IMR-90 (cell line): ENCODE measurements around the gene MB. TPM values are rescaled to one million over a fixed set of nuclear protein-coding genes. Genes with fewer than 3 reads are reported as not detected.

Experiments used
- ATAC-seq: fragments of 200-7000 bp; cut with Tn5 transposase; 2 replicates; pipeline ENCODE4 v1.9.1; 2020; ENCODE audit warnings: low read depth, mild to moderate bottlenecking, moderate library complexity
- BruUV-seq: library from RNA; stranded (reverse); fragments of 400-500 nt; replicated peaks from 2 replicates; lab custom pipeline; 2021; lab: Mats Ljungman, UMichigan
- CTCF ChIA-PET: fragments of 300-600 bp; formaldehyde crosslinking; extraction: SDS; loops from one replicate; lab custom pipeline; 2021; ENCODE audit warnings: antibody characterized with exemption; lab: Yijun Ruan, JAX
- POLR2A ChIA-PET: fragments of 300-600 bp; sonication (Branson Sonifier 250); formaldehyde crosslinking; loops from one replicate; lab custom pipeline; 2022; ENCODE audit warnings: antibody characterized with exemption; ENCODE audit not compliant: unreplicated experiment; lab: Charles Lee
- DNase-seq: peaks from one replicate; pipeline ENCODE4 v3.0.0; 2013
- H2AFZ ChIP-seq: replicated peaks from 2 replicates; pipeline ENCODE3; 2013; ENCODE audit warnings: low read length, mild to moderate bottlenecking; ENCODE audit not compliant: poor library complexity
- H2AK5ac ChIP-seq: 2 replicates; pipeline ENCODE4 v1.6.1; 2013; ENCODE audit warnings: low read depth, low read length, inconsistent platforms
- H2AK9ac ChIP-seq: replicated peaks from 2 replicates; pipeline ENCODE3; 2013; ENCODE audit warnings: mild to moderate bottlenecking, low read depth, low read length, moderate library complexity; ENCODE audit not compliant: poor library complexity
- H2BK120ac ChIP-seq: 2 replicates; pipeline ENCODE4 v1.6.1; 2013; ENCODE audit warnings: low read depth, low read length, inconsistent platforms
- H2BK15ac ChIP-seq: 3 replicates; pipeline ENCODE4 v1.6.1; 2013; ENCODE audit warnings: low read depth, low read length, inconsistent platforms
- H2BK20ac ChIP-seq: 2 replicates; pipeline ENCODE4 v1.6.1; 2013; ENCODE audit warnings: low read depth, mild to moderate bottlenecking, inconsistent platforms, low read length, moderate library complexity
- H2BK5ac ChIP-seq: 2 replicates; pipeline ENCODE4 v1.6.1; 2013; ENCODE audit warnings: mild to moderate bottlenecking, low read depth, low read length, inconsistent platforms; ENCODE audit not compliant: poor library complexity, severe bottlenecking
- H3K14ac ChIP-seq: replicated peaks from 2 replicates; pipeline ENCODE4 v1.6.1; 2013; ENCODE audit warnings: low read depth, low read length, inconsistent platforms
- H3K18ac ChIP-seq: 2 replicates; pipeline ENCODE4 v1.6.1; 2013; ENCODE audit warnings: low read depth, low read length, control low read depth
- H3K23ac ChIP-seq: 2 replicates; pipeline ENCODE4 v1.6.1; 2013; ENCODE audit warnings: low read depth, low read length, inconsistent platforms
- H3K27ac ChIP-seq: 2 replicates; pipeline ENCODE4 v1.5.1; 2013; ENCODE audit warnings: mild to moderate bottlenecking, control low read depth, low read length; ENCODE audit not compliant: insufficient read depth
- H3K27me3 ChIP-seq: 2 replicates; pipeline ENCODE4 v1.6.1; 2013; ENCODE audit warnings: low read length; ENCODE audit not compliant: control insufficient read depth, insufficient read depth
- H3K36me3 ChIP-seq: 2 replicates; pipeline ENCODE4 v1.6.1; 2013; ENCODE audit warnings: low read length, mixed read lengths; ENCODE audit not compliant: control insufficient read depth, insufficient read depth
- H3K4ac ChIP-seq: 2 replicates; pipeline ENCODE4 v1.6.1; 2013; ENCODE audit warnings: low read depth, low read length, inconsistent platforms
- H3K4me1 ChIP-seq: 2 replicates; pipeline ENCODE4 v1.6.1; 2013; ENCODE audit warnings: low read length, mixed read lengths; ENCODE audit not compliant: control insufficient read depth, insufficient read depth
- H3K4me2 ChIP-seq: 2 replicates; pipeline ENCODE4 v1.6.1; 2013; ENCODE audit warnings: low read depth, mild to moderate bottlenecking, control low read depth, low read length, moderate library complexity
- H3K4me3 ChIP-seq: 2 replicates; pipeline ENCODE4 v1.5.1; 2013; ENCODE audit warnings: low read depth, mild to moderate bottlenecking, control low read depth, low read length, moderate library complexity; ENCODE audit not compliant: insufficient read depth
- H3K56ac ChIP-seq: 2 replicates; pipeline ENCODE4 v1.6.1; 2013; ENCODE audit warnings: low read length, inconsistent platforms; ENCODE audit not compliant: insufficient read depth; ENCODE audit errors: extremely low read depth
- H3K79me1 ChIP-seq, 2 experiments: 2 replicates each; pipeline ENCODE4 v1.6.1; 2013; ENCODE audit warnings: low read length in 2 of 2, inconsistent platforms in 1 of 2, low read depth in 1 of 2
- H3K9ac ChIP-seq: 2 replicates; pipeline ENCODE4 v1.6.1; 2013; ENCODE audit warnings: low read depth, low read length, control low read depth
- H3K9me1 ChIP-seq: 2 replicates; pipeline ENCODE4 v1.6.1; 2013; ENCODE audit warnings: low read length, inconsistent platforms; ENCODE audit not compliant: insufficient read depth
- H3K9me3 ChIP-seq: 2 replicates; pipeline ENCODE4 v1.6.1; 2013; ENCODE audit warnings: low read length; ENCODE audit not compliant: control insufficient read depth, insufficient read depth
- H4K20me1 ChIP-seq: 2 replicates; pipeline ENCODE4 v1.6.1; 2013; ENCODE audit warnings: low read length, inconsistent platforms; ENCODE audit not compliant: insufficient read depth
- H4K5ac ChIP-seq: 2 replicates; pipeline ENCODE4 v1.6.1; 2013; ENCODE audit warnings: mild to moderate bottlenecking, low read depth, low read length, control low read depth
- H4K8ac ChIP-seq, 2 experiments: 2 replicates each; pipeline ENCODE4 v1.6.1; 2013; ENCODE audit warnings: low read depth in 2 of 2, low read length in 2 of 2, control low read depth in 1 of 2, inconsistent platforms in 1 of 2
- H4K91ac ChIP-seq: 2 replicates; pipeline ENCODE4 v1.6.1; 2013; ENCODE audit warnings: low read depth, low read length, inconsistent platforms; ENCODE audit not compliant: insufficient read depth
- BHLHE40 ChIP-seq: fragments of 150-350 bp; IDR thresholded peaks from 2 replicates; pipeline ENCODE4 v1.6.1; 2016; ENCODE audit warnings: mild to moderate bottlenecking, low read depth, low read length
- CEBPB ChIP-seq: IDR thresholded peaks from 2 replicates; pipeline ENCODE4 v1.6.1; 2012; ENCODE audit warnings: low read depth, low read length, improper control_type of control experiment
- CHD1 ChIP-seq: IDR thresholded peaks from 2 replicates; pipeline ENCODE4 v1.6.1; 2012; ENCODE audit warnings: low read depth, low read length, improper control_type of control experiment
- MAFK ChIP-seq: IDR thresholded peaks from 2 replicates; pipeline ENCODE4 v1.6.1; 2012; ENCODE audit warnings: low read depth, low read length, improper control_type of control experiment
- MAZ ChIP-seq: IDR thresholded peaks from 2 replicates; pipeline ENCODE4 v1.6.1; 2012; ENCODE audit warnings: low read depth, mild to moderate bottlenecking, low read length, improper control_type of control experiment, moderate library complexity, borderline replicate concordance
- MXI1 ChIP-seq: IDR thresholded peaks from 2 replicates; pipeline ENCODE4 v1.6.1; 2012; ENCODE audit warnings: low read depth, mild to moderate bottlenecking, low read length, moderate library complexity, borderline replicate concordance
- NFE2L2 ChIP-seq: fragments of 150-350 bp; IDR thresholded peaks from 2 replicates; pipeline ENCODE4 v1.6.1; 2016; ENCODE audit warnings: low read depth, mild to moderate bottlenecking, low read length
- POLR2A ChIP-seq: IDR thresholded peaks from 2 replicates; pipeline ENCODE4 v1.6.1; 2012; ENCODE audit warnings: mild to moderate bottlenecking, low read depth, low read length
- RAD21 ChIP-seq: IDR thresholded peaks from 2 replicates; pipeline ENCODE4 v1.6.1; 2012; ENCODE audit warnings: low read length, improper control_type of control experiment
- RFX5 ChIP-seq: IDR thresholded peaks from 2 replicates; pipeline ENCODE4 v1.8.0; 2012; ENCODE audit warnings: low read depth, mild to moderate bottlenecking, low read length, moderate library complexity
- SMC3 ChIP-seq: fragments of 150-350 bp; IDR thresholded peaks from 2 replicates; pipeline ENCODE4 v1.6.1; 2016; ENCODE audit warnings: low read depth, mild to moderate bottlenecking, antibody characterized with exemption, low read length, moderate library complexity
- WGBS, 2 experiments: methylation state at CpG; one replicate each; pipeline versions ENCODE4 v1.1.5 to v1.1.7; 2013; ENCODE audit warnings: missing lambda C conversion rate in 2 of 2; ENCODE audit not compliant: insufficient read length in 1 of 2; ENCODE audit errors: extremely low coverage in 2 of 2; 5-methylcytosine and 5-hydroxymethylcytosine counted together
- dilution Hi-C: fragments of 300-500 bp; cut with HindIII; formaldehyde crosslinking; loops from one replicate; pipeline ENCODE4 v1.14.3; 2018; ENCODE audit warnings: low sequenced_read_pairs; ENCODE audit not compliant: unreplicated experiment
- in situ Hi-C: fragments of 300-500 bp; cut with MboI; formaldehyde crosslinking; loops from 3 replicates; pipeline ENCODE4 v1.14.3; 2019; ENCODE audit warnings: low sequenced_read_pairs, inconsistent platforms, mixed read lengths
- intact Hi-C: fragments of 100-400 bp; cut with micrococcal nuclease; formaldehyde crosslinking; loops from 2 replicates; pipeline ENCODE4 v1.10.0; 2022
- polyA plus RNA-seq, 3 experiments: library from polyadenylated mRNA; depleted of rRNA; stranded (reverse); fragments of >200 nt; gene quantifications; 2 replicates each; pipeline ENCODE4 v1.2.3, GENCODE V29; 2012; ENCODE audit warnings: low replicate concordance in 1 of 3
- total RNA-seq: library from RNA; depleted of rRNA; stranded (reverse); fragments of >200 nt; gene quantifications from 2 replicates; pipeline ENCODE4 v1.2.3, GENCODE V29; 2012
- TF ChIP-seq, protein P1 (sequence below): fragments of 150-350 bp; IDR thresholded peaks from 2 replicates; pipeline ENCODE4 v1.6.1; 2016; ENCODE audit warnings: low read depth, mild to moderate bottlenecking, low read length, moderate library complexity, borderline replicate concordance
- TF ChIP-seq, protein P2 (sequence below): fragments of 150-350 bp; IDR thresholded peaks from 2 replicates; pipeline ENCODE4 v1.6.1; 2017; ENCODE audit warnings: mild to moderate bottlenecking, antibody characterized with exemption, low read length, low read depth
- TF ChIP-seq, protein P3 (sequence below): conservative IDR thresholded peaks from 2 replicates; pipeline ENCODE4 v1.5.1; 2012; ENCODE audit warnings: mild to moderate bottlenecking, low read depth, low read length, improper control_type of control experiment

The MB gene
- total and polyA plus RNA-seq, 2 of the 4 experiments (the other 2 are of a cell fraction): not detected

DNA sequence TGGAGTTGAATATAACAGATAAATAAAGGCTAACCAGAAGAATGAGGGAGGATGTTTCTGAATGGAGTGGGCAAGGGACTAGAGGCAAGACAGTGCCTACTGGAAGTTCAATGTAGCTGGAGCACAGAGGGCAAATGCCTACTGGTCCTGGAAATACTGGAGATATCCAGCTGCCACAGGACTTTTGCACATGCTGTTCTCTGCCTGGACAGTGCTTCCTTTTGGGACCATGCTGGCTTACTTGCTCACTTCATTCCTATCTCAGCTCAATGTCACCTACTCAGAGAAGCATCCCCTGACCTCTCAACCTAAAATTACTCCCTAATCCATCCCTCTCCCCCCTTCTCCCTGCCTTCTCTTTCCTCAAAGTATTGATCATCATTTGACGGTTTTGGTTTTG, 56.3 kb downstream of the MB start:
- H3K79me1 ChIP-seq: no peaks in the 10 kb centered on the region
- TF ChIP-seq CHD1 (no peak), CEBPB (no peak), RAD21 (no peak), SMC3 (no peak), MAFK (no peak), MXI1 (no peak), RFX5 (no peak), NFE2L2 (no peak), BHLHE40 (no peak), POLR2A (no peak), MAZ (no peak)
- TF ChIP-seq, protein P1, sequence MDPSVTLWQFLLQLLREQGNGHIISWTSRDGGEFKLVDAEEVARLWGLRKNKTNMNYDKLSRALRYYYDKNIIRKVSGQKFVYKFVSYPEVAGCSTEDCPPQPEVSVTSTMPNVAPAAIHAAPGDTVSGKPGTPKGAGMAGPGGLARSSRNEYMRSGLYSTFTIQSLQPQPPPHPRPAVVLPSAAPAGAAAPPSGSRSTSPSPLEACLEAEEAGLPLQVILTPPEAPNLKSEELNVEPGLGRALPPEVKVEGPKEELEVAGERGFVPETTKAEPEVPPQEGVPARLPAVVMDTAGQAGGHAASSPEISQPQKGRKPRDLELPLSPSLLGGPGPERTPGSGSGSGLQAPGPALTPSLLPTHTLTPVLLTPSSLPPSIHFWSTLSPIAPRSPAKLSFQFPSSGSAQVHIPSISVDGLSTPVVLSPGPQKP: no peak
- TF ChIP-seq, protein P2, sequence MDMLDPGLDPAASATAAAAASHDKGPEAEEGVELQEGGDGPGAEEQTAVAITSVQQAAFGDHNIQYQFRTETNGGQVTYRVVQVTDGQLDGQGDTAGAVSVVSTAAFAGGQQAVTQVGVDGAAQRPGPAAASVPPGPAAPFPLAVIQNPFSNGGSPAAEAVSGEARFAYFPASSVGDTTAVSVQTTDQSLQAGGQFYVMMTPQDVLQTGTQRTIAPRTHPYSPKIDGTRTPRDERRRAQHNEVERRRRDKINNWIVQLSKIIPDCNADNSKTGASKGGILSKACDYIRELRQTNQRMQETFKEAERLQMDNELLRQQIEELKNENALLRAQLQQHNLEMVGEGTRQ: no peak
- TF ChIP-seq, protein P3, sequence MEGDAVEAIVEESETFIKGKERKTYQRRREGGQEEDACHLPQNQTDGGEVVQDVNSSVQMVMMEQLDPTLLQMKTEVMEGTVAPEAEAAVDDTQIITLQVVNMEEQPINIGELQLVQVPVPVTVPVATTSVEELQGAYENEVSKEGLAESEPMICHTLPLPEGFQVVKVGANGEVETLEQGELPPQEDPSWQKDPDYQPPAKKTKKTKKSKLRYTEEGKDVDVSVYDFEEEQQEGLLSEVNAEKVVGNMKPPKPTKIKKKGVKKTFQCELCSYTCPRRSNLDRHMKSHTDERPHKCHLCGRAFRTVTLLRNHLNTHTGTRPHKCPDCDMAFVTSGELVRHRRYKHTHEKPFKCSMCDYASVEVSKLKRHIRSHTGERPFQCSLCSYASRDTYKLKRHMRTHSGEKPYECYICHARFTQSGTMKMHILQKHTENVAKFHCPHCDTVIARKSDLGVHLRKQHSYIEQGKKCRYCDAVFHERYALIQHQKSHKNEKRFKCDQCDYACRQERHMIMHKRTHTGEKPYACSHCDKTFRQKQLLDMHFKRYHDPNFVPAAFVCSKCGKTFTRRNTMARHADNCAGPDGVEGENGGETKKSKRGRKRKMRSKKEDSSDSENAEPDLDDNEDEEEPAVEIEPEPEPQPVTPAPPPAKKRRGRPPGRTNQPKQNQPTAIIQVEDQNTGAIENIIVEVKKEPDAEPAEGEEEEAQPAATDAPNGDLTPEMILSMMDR: no peak
- peaks cover 19% of the 10 kb centered on the region for H3K9me1 ChIP-seq
- H4K91ac ChIP-seq: 0 out of 2 replicates have a peak overlapping the region, but pooled peaks have one; percentile 23
- H2BK20ac ChIP-seq: peak overlapping the region; percentile 51; the same call in 1 of the 2 replicates
- peak overlapping the region; percentile 39 for H2BK120ac ChIP-seq
- H3K4ac ChIP-seq: peak overlapping the region; percentile 8; the same call in 1 of the 2 replicates
- H3K9me3 ChIP-seq: peaks cover 6% of the 10 kb centered on the region
- POLR2A ChIA-PET: no interaction called here
- H2AK5ac ChIP-seq: peak overlapping the region; percentile 37
- H3K4me3 ChIP-seq: no peak overlapping the region
- 0 out of 2 replicates have a peak overlapping the region, but pooled peaks have one; percentile 3 for H3K14ac ChIP-seq
- intact Hi-C loops: no loop called here
- peak overlapping the region; percentile 54; the same call in 1 of the 3 replicates for H2BK15ac ChIP-seq
- CTCF ChIA-PET: interaction anchor here (0.6 kb wide), 1 partner anchor 717 kb away, joined by 4 read pairs; no protein-coding TSS in a partner anchor
- no peak overlapping the region for H2AFZ ChIP-seq
- in situ Hi-C loops: no loop called here
- no peak overlapping the region for H3K4me2 ChIP-seq
- no CpG with 5 or more reads among the region's 1 CpG for WGBS, 2 experiments
- no peak overlapping the region for H4K5ac ChIP-seq
- no TSS peak for BruUV-seq
- H4K8ac ChIP-seq: no peak overlapping the region
- dilution Hi-C loops: no loop called here
- H2BK5ac ChIP-seq: no peak overlapping the region
- H3K56ac ChIP-seq: no peak overlapping the region
- DNase-seq (no peak), ATAC-seq (no peak)
- H3K23ac ChIP-seq: no peak overlapping the region
- H4K20me1 ChIP-seq: no peaks in the 10 kb centered on the region
- H3K18ac ChIP-seq: peak overlapping the region; percentile 3; the same call in 1 of the 2 replicates
- no peaks in the 10 kb centered on the region for H3K27me3 ChIP-seq
- no peak overlapping the region for H3K9ac ChIP-seq
- no peak overlapping the region for H2AK9ac ChIP-seq
- H3K36me3 ChIP-seq: no peaks in the 10 kb centered on the region
- no peak overlapping the region for H3K27ac ChIP-seq
- H3K4me1 ChIP-seq: peaks cover 23% of the 10 kb centered on the region
